GM19099 (cell line): ENCODE results near the gene ANKS1A.

Experiments
- POLR2A ChIP-seq: IDR thresholded peaks from 3 replicates; pipeline ENCODE4 v1.6.1; 2011; ENCODE audit warnings: low read depth; ENCODE audit not compliant: insufficient read length; ENCODE audit errors: extremely low read depth

Gene ANKS1A

GRCh38 chr6:35033683-35034082 is 144.6 kb downstream of the ANKS1A start:
- TF ChIP-seq POLR2A: no peak

- no peak for TF ChIP-seq POLR2A
These were observed 145.5 kb downstream of the ANKS1A start for GRCh38 chr6:35034411-35035191.

GRCh38 chr6:35035481-35036030 is 146.5 kb downstream of the ANKS1A start:
- no peak for TF ChIP-seq POLR2A

- TF ChIP-seq POLR2A: no peak
These were observed 147.2 kb downstream of the ANKS1A start for GRCh38 chr6:35036059-35036827.

- no peak for TF ChIP-seq POLR2A
These were observed 148.0 kb downstream of the ANKS1A start for GRCh38 chr6:35036828-35037663.

- TF ChIP-seq POLR2A: no peak
These were observed 148.6 kb downstream of the ANKS1A start for GRCh38 chr6:35037664-35038038.

GRCh38 chr6:35038076-35038475 is 149.0 kb downstream of the ANKS1A start:
- no peak for TF ChIP-seq POLR2A

GRCh38 chr6:35040398-35040797 is 151.3 kb downstream of the ANKS1A start:
- no peak for TF ChIP-seq POLR2A

- no peak for TF ChIP-seq POLR2A
These were observed 152.2 kb downstream of the ANKS1A start for GRCh38 chr6:35041086-35041861.

GRCh38 chr6:35042031-35042815 is 153.2 kb downstream of the ANKS1A start:
- TF ChIP-seq POLR2A: no peak

- TF ChIP-seq POLR2A: no peak
These were observed 154.5 kb downstream of the ANKS1A start for GRCh38 chr6:35043381-35044130.

- TF ChIP-seq POLR2A: no peak
These were observed 155.2 kb downstream of the ANKS1A start for GRCh38 chr6:35044145-35044745.

GRCh38 chr6:35044761-35045421 is 155.8 kb downstream of the ANKS1A start:
- no peak for TF ChIP-seq POLR2A
